Stimulated activated naive CD8-positive, alpha-beta T cell treated with anti-CD3 and anti-CD28 coated beads, Interleukin-15, amount 100 ng/mL, for 72 hours (primary cell): ENCODE measurements around the gene LPAR3.

Experiments used
- ATAC-seq: fragments of 150-1000 bp; cut with Tn5 transposase; 2 replicates; pipeline ENCODE4 v1.10.0; 2021; ENCODE audit warnings: mild to moderate bottlenecking, moderate library complexity
- DNase-seq, 2 donors: peaks; one replicate each; pipeline ENCODE4 v3.0.0; 2021 to 2022
- H3K27ac Mint-ChIP-seq, 2 donors: one replicate each; pipeline ENCODE4 v1.8.0; 2022; ENCODE audit warnings: mild to moderate bottlenecking in 2 of 2, mixed read lengths in 2 of 2, moderate library complexity in 2 of 2
- H3K27me3 Mint-ChIP-seq: one replicate; pipeline ENCODE4 v1.8.0; 2022; ENCODE audit warnings: mixed read lengths
- H3K4me1 Mint-ChIP-seq: one replicate; pipeline ENCODE4 v1.8.0; 2022; ENCODE audit warnings: mild to moderate bottlenecking, mixed read lengths
- H3K4me3 Mint-ChIP-seq, 2 donors: one replicate each; pipeline ENCODE4 v1.8.0; 2022; ENCODE audit warnings: mild to moderate bottlenecking in 2 of 2, mixed read lengths in 2 of 2, moderate library complexity in 1 of 2
- H3K9me3 Mint-ChIP-seq, 2 donors: one replicate each; pipeline ENCODE4 v1.8.0; 2022; ENCODE audit warnings: mixed read lengths in 2 of 2

The LPAR3 gene

GRCh38 chr1:84853741-84854721 is 39.0 kb downstream of the LPAR3 start:
- H3K4me1 Mint-ChIP-seq: peaks cover 41% of the 10 kb centered on the region
- H3K9me3 Mint-ChIP-seq: no peaks in the 10 kb centered on the region
- H3K4me3 Mint-ChIP-seq: peak overlapping the region; percentile 10 to 55
- H3K27ac Mint-ChIP-seq: peak overlapping the region; percentile 72 to 94
- H3K27me3 Mint-ChIP-seq: no peaks in the 10 kb centered on the region
- DNase-seq (peak; percentile 38 to 55), ATAC-seq (peak; percentile 100)

GRCh38 chr1:84851839-84852238 is 41.2 kb downstream of the LPAR3 start:
- ATAC-seq: no peak
- H3K27ac Mint-ChIP-seq: no peak overlapping the region
- H3K4me1 Mint-ChIP-seq: peaks cover 50% of the 10 kb centered on the region

DNA sequence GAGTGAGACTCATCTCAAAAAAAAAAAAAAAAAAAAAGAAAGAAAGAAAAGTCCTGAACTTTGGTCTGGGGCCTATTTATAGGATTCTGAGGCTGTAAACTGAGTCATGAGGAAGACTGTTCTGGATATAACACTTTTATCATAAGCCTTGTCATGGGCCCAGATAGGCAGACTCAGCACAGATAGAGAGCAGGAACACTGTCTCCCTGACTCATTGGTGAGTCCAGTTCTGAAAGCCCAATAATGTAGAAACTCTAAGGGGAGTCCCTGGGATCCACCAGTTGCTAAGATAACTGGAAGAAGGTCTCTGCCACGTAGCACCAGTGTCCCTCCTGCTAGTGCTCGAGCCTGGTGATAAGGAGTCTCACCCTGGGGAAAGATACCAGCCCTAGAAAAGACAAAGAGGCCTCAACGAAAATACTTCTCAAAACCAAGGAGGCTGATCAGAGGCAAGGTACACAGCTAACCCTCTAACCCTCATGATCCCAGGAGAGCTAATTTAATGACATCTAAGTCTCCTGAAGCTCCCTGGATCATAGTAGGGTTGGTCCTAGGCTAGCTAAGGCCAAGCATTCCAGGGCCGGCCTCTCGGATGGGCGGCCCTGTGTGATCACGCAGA is 43.5 kb downstream of the LPAR3 start:
- Mint-ChIP-seq H3K4me3 (no peak overlapping the region), H3K4me1 (peaks cover 37% of the 10 kb centered on the region), H3K27me3 (no peaks in the 10 kb centered on the region), H3K27ac (no peak overlapping the region), H3K9me3 (no peaks in the 10 kb centered on the region)
- ATAC-seq: no peak
- DNase-seq: no peak

More at GRCh38 chr1:84851839-84852238, 41.2 kb downstream of the LPAR3 start:
- H3K4me3 Mint-ChIP-seq: no peak overlapping the region
- no peaks in the 10 kb centered on the region for H3K9me3 Mint-ChIP-seq
- DNase-seq: no peak
- H3K27me3 Mint-ChIP-seq: no peaks in the 10 kb centered on the region

DNA sequence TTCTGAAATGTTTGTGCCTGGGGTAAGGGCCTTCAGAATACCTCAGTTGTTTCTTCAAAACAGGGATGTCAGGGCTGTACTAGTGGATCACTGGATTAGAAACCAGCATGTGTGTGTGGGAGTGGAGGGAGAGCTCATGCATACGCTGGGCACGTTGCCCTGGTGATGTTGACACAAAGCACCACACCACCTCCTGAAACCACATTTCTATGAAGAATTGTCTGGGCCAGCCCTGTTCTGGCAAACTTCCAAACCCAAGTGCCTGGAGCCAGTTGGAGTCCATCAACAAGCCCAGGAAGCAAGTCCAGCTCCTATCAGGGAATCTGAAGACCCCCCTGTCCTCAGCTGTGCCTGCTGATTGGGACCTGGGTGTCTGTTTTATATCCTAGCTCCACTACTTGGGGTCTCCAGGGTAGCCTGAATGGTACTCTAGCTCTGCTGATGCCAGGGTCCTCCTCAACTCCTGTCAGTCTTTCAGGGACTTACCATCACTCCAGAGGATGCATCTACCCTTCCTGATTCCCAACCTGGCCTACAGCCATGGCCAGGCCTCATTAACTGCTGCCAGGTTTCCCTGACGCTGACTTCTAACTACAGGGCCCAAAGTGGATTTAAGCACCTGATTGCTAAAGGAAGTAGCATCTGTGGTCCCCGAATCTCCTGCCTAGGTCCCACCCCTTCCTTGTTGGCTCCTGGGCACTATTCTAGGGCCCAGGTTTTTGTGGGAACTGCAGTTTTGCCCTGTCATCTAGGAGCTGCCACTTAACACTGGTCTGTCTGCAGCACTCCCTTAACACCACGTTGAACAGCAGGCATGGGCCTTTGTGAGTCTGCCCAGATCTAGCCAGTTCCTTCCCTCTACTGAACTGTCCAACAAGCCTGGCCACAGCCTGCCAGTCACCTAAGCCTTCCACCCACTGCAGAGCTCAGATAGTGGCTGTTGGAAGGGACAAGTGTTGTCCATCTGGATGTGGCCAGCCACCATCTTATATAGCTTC is 45.5 kb downstream of the LPAR3 start:
- Mint-ChIP-seq H3K9me3 (no peaks in the 10 kb centered on the region), H3K4me1 (peaks cover 29% of the 10 kb centered on the region), H3K27me3 (no peaks in the 10 kb centered on the region), H3K27ac (peak overlapping the region; percentile 4 to 23), H3K4me3 (peak overlapping the region in 1 of 2 donors; percentile 21)
- peak; percentile 65 for ATAC-seq
- DNase-seq: no peak

DNA sequence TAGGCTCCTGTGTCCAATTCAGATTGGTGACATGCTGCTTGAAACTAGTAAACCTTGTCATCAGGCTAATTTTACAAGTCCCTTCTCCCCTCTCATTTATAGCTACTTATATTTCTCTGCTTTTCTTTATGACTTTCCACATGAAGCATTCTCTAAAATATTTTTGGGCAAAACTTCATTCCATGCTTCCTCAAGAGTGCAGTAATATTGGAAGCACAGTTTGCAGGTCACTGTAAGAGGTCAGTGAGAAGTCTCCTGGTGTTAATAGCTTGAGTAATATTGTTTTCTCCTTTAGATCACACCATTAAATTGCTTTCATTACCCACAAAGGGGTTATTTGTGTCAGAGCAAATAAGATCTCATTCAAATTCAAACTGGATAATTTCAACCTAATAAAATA is 46.6 kb downstream of the LPAR3 start:
- no peak for DNase-seq
- ATAC-seq: no peak
- Mint-ChIP-seq H3K4me1 (peaks cover 29% of the 10 kb centered on the region), H3K9me3 (no peaks in the 10 kb centered on the region), H3K27me3 (no peaks in the 10 kb centered on the region), H3K27ac (peak overlapping the region in 1 of 2 donors; percentile 47), H3K4me3 (no peak overlapping the region)

DNA sequence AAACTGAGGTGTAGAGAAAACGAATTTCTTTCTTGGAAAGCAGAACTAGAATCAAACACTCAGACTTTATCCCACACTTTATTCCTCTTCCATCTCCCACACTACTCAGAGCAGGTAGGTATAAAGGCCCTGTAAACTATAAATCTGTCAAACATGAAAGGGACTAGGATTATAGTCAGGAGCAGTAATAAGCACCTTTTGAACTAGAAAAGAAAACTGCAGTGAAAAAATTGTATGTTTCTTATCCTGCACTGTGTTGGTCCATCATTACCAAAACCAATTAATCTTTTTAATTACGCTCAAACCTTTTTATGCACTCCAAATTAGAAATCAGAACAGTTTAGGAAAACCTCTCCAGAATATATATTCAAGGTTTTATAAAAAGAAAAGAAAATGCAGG is 47.6 kb downstream of the LPAR3 start:
- Mint-ChIP-seq H3K4me3 (no peak overlapping the region), H3K27me3 (no peaks in the 10 kb centered on the region), H3K4me1 (peaks cover 29% of the 10 kb centered on the region), H3K27ac (no peak overlapping the region), H3K9me3 (no peaks in the 10 kb centered on the region)
- DNase-seq (no peak), ATAC-seq (no peak)

DNA sequence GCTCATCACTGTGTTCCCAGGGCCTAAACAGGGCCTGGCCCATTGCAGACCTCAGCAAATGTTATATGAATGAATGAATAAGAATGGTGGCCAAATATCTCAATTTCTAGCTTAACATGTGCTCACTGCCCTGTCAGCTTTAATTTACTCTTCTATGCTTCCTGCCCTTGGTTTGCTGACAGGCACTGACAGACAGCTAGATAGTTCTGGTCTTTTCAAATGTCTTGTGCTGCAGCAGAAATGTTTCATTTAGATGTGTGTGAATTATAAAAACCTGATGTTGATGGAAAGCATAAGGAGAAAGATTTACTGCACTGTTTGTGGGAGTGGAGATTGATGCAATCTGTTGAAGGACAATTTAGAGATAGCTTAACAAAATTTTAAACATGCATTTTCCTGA is 48.9 kb downstream of the LPAR3 start:
- peaks cover under 1% of the 10 kb centered on the region for H3K27me3 Mint-ChIP-seq
- H3K27ac Mint-ChIP-seq: peak overlapping the region in 1 of 2 donors; percentile 35
- H3K9me3 Mint-ChIP-seq: no peaks in the 10 kb centered on the region
- no peak for DNase-seq
- H3K4me1 Mint-ChIP-seq: peaks cover 29% of the 10 kb centered on the region
- H3K4me3 Mint-ChIP-seq: no peak overlapping the region
- no peak for ATAC-seq

GRCh38 chr1:84842748-84843231 is 50.2 kb downstream of the LPAR3 start:
- H3K9me3 Mint-ChIP-seq: peaks cover 0 to 9% of the 10 kb centered on the region in 2 donors
- DNase-seq (no peak), ATAC-seq (no peak)
- H3K4me1 Mint-ChIP-seq: peaks cover 23% of the 10 kb centered on the region
- H3K4me3 Mint-ChIP-seq: no peak overlapping the region
- H3K27ac Mint-ChIP-seq: no peak overlapping the region
- peaks cover 8% of the 10 kb centered on the region for H3K27me3 Mint-ChIP-seq

DNA sequence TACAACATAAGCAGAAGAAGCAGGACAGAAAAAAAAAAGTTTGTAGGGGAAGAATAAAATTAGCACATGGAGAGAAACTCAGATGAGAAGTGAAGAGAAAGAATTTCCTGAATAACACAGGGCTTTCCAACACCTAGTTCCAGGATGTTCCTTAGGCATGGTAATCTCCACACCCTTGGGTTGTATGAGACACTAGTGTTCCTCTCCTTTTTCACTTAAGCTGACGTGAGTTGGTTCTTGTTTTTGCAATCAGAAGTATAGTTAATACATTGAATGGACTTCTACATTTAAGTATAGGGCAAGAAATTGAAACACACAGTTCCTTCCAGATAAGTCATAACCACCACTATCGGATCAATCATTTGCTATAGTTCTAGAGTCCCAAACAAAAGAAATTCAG is 51.0 kb downstream of the LPAR3 start:
- no peak overlapping the region for H3K27ac Mint-ChIP-seq
- peaks cover 0 to 9% of the 10 kb centered on the region in 2 donors for H3K9me3 Mint-ChIP-seq
- H3K4me3 Mint-ChIP-seq: no peak overlapping the region
- ATAC-seq (no peak), DNase-seq (no peak)
- peaks cover 8% of the 10 kb centered on the region for H3K27me3 Mint-ChIP-seq
- peaks cover 14% of the 10 kb centered on the region for H3K4me1 Mint-ChIP-seq

- Mint-ChIP-seq H3K27ac (no peak overlapping the region), H3K4me1 (peaks cover 13% of the 10 kb centered on the region), H3K27me3 (peaks cover 8% of the 10 kb centered on the region), H3K4me3 (no peak overlapping the region), H3K9me3 (peaks cover 0 to 9% of the 10 kb centered on the region in 2 donors)
- no peak for DNase-seq
- ATAC-seq: no peak
These were observed 52.7 kb downstream of the LPAR3 start for GRCh38 chr1:84840346-84840745.

- no peak overlapping the region for H3K4me3 Mint-ChIP-seq
- peaks cover 0 to 9% of the 10 kb centered on the region in 2 donors for H3K9me3 Mint-ChIP-seq
- no peak overlapping the region for H3K27ac Mint-ChIP-seq
- H3K27me3 Mint-ChIP-seq: peaks cover 8% of the 10 kb centered on the region
- H3K4me1 Mint-ChIP-seq: peaks cover 19% of the 10 kb centered on the region
- DNase-seq (no peak), ATAC-seq (no peak)
These were observed 53.5 kb downstream of the LPAR3 start for GRCh38 chr1:84839544-84839943.

DNA sequence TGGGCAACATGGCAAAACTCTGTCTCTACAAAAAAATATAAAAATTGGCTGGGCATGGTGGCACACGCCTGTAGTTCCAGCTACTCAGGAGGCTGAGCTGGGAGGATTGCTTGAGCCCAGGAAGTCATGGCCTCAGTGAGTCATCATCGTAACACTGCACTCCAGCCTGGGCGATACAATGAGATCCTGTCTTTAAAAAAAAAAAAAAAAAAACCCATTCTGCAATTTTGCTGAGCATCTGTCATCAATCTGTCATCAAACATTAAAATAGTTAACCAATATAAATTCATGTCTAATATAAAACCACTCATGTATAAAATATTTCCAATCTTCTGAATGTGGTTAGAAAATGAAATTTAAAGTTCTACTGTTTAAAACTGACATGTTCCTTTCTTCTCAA is 56.9 kb downstream of the LPAR3 start:
- DNase-seq (no peak), ATAC-seq (no peak)
- H3K27me3 Mint-ChIP-seq: peaks cover 8% of the 10 kb centered on the region
- H3K4me1 Mint-ChIP-seq: peaks cover 9% of the 10 kb centered on the region
- H3K4me3 Mint-ChIP-seq: no peak overlapping the region
- no peak overlapping the region for H3K27ac Mint-ChIP-seq
- H3K9me3 Mint-ChIP-seq: peaks cover 0 to 9% of the 10 kb centered on the region in 2 donors

DNA sequence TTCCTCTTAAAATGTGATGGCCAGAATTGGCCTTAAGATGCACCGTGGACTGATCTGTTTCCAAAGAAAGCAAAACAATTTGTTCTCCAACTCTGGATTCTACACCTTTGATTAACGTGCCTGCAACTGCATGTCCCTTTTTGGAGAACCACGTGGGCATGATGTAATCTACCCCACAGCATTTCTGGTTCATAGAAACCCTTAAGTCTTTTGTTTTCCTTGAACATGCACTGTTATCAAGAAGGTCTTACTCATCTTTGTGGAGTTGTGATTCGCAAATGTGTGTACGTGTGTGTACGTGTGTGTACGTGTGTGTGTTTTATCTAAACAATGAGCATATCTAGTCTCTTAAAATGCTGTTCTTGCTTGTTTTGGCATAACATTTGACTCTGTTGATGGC is 57.8 kb downstream of the LPAR3 start:
- H3K27me3 Mint-ChIP-seq: peaks cover 8% of the 10 kb centered on the region
- ATAC-seq (no peak), DNase-seq (no peak)
- H3K27ac Mint-ChIP-seq: peak overlapping the region in 1 of 2 donors; percentile 36
- H3K9me3 Mint-ChIP-seq: peaks cover 0 to 9% of the 10 kb centered on the region in 2 donors
- no peak overlapping the region for H3K4me3 Mint-ChIP-seq
- peaks cover 9% of the 10 kb centered on the region for H3K4me1 Mint-ChIP-seq

- Mint-ChIP-seq H3K4me1 (peaks cover 9% of the 10 kb centered on the region), H3K9me3 (peaks cover 0 to 9% of the 10 kb centered on the region in 2 donors), H3K4me3 (no peak overlapping the region), H3K27ac (no peak overlapping the region), H3K27me3 (peaks cover 8% of the 10 kb centered on the region)
- ATAC-seq: no peak
- DNase-seq: no peak
These were observed 58.5 kb downstream of the LPAR3 start for GRCh38 chr1:84834419-84835064.
